Muscle layer of colon (tissue), 2 donors: ENCODE measurements around the gene C2orf81.

Experiments
- H3K27ac ChIP-seq: one replicate; pipeline ENCODE4 v1.7.0; 2013; ENCODE audit warnings: low read depth, mild to moderate bottlenecking, low read length, moderate library complexity
- H3K27me3 ChIP-seq, 2 donors: one replicate each; pipeline ENCODE4 v1.7.0; 2013; ENCODE audit warnings: low read length in 2 of 2, mild to moderate bottlenecking in 2 of 2; ENCODE audit not compliant: insufficient read depth in 2 of 2, control insufficient read depth in 1 of 2
- H3K36me3 ChIP-seq: one replicate; pipeline ENCODE4 v1.7.0; 2013; ENCODE audit warnings: mild to moderate bottlenecking, low read length; ENCODE audit not compliant: insufficient read depth
- H3K4me1 ChIP-seq: one replicate; pipeline ENCODE4 v1.7.0; 2013; ENCODE audit warnings: mild to moderate bottlenecking, low read length; ENCODE audit not compliant: insufficient read depth
- H3K4me3 ChIP-seq, 2 donors: one replicate each; pipeline ENCODE4 v1.7.0; 2013; ENCODE audit warnings: low read length in 2 of 2, low read depth in 1 of 2, mild to moderate bottlenecking in 1 of 2, moderate library complexity in 1 of 2
- H3K9ac ChIP-seq: one replicate; pipeline ENCODE4 v1.7.0; 2013; ENCODE audit warnings: low read length
- H3K9me3 ChIP-seq: one replicate; pipeline ENCODE4 v1.7.0; 2013; ENCODE audit warnings: mild to moderate bottlenecking, low read length
- donor health status: abdominal sarcoma.
- donor health status: Adenocarcinoma of cecum.

C2orf81 gene

DNA sequence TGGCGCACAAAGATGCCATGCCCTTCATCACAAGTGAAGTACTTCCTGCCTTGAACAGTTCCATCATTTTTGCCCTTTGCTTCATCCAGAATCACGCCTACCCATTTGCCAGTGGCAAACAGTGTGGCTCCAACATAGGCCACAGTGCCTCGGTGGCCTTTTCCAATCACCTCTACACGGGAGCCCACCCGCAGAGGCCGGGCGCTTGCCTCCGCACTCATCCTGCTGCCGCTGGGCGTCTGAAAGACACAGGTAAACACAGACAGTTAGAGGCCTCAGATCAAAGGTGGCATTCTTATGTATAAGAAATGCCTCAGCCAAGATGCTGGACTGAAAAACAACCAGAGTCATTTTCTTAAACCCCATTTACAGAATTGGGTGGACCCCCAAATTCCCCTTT, 43.4 kb downstream of the C2orf81 start:
- H3K4me3 ChIP-seq, result no peak overlapping the region
- no peak overlapping the region for H3K27ac ChIP-seq
- H3K27me3 ChIP-seq, result no peaks in the 10 kb centered on the region
- H3K36me3 ChIP-seq, result peaks cover 25% of the 10 kb centered on the region
- no peaks in the 10 kb centered on the region for H3K9me3 ChIP-seq
- no peak overlapping the region for H3K9ac ChIP-seq
- H3K4me1 ChIP-seq, result peaks cover 47% of the 10 kb centered on the region

- Histone ChIP-seq H3K36me3 (peaks cover 34% of the 10 kb centered on the region), H3K9me3 (no peaks in the 10 kb centered on the region), H3K4me3 (no peak overlapping the region), H3K27me3 (no peaks in the 10 kb centered on the region), H3K27ac (no peak overlapping the region), H3K9ac (no peak overlapping the region), H3K4me1 (peaks cover 37% of the 10 kb centered on the region)
Observed at GRCh38 chr2:74375838-74376237, 45.6 kb downstream of the C2orf81 start.

DNA sequence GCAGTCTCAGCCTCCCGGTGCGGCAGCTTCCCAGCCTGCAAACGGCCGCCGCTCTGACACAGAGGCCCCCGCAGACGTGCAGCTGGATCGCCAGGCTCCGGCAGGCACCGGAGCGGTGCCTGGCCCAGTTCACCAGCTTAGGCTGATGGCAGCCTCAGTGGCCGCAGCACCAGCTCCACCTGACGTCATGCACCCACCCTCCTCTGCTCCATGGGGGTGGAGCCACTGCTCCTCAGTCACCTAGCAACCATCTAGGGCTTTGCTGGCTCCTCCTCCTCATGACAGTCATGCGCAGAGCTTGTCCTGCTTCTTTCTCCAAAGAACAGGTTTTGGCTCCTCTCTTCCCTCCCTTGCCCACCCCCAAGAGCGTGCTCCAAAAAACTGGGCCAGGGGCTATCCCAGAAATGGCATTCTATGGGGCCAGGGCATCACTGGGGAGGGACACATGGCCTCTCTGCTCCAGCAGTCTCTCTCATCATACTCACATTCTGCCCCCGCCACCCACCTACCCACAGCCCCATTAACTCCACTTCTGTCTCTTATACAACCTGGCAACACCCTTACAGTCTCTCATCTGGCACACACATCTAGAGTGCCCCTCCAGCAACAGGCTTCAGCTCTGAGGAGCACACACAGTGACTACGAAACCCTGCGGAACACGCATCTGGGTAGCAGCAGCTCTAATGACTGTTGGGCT, 46.8 kb downstream of the C2orf81 start:
- no peak overlapping the region for H3K9ac ChIP-seq
- H3K36me3 ChIP-seq, result peaks cover 46% of the 10 kb centered on the region
- H3K9me3 ChIP-seq, result no peaks in the 10 kb centered on the region
- no peak overlapping the region for H3K27ac ChIP-seq
- H3K27me3 ChIP-seq, result no peaks in the 10 kb centered on the region
- peak overlapping the region; percentile 9 to 48 for H3K4me3 ChIP-seq
- peaks cover 27% of the 10 kb centered on the region for H3K4me1 ChIP-seq

DNA sequence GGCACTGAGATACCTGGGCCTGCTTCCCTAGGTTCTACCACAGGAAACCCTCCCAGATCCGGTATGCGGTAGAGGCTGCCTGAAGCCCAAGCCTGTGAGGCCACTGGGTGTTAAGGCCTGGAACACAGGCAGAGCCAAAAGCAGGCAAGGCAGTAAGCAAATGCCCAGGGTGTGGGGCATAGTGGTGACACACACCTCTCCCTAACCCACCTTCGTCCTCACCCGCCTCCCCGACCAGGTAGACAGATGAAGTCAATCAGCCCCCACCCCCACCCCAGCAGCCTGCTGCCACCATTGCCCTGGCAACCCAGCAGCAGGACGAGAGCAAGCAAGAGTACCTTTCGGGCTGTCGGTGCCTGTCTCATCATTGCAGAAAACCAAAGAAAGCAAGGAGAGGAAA, 47.4 kb downstream of the C2orf81 start:
- H3K9ac ChIP-seq, result no peak overlapping the region
- no peaks in the 10 kb centered on the region for H3K27me3 ChIP-seq
- peaks cover 53% of the 10 kb centered on the region for H3K36me3 ChIP-seq
- peak overlapping the region; percentile 9 to 48 for H3K4me3 ChIP-seq
- no peak overlapping the region for H3K27ac ChIP-seq
- H3K9me3 ChIP-seq, result no peaks in the 10 kb centered on the region
- H3K4me1 ChIP-seq, result peaks cover 20% of the 10 kb centered on the region

DNA sequence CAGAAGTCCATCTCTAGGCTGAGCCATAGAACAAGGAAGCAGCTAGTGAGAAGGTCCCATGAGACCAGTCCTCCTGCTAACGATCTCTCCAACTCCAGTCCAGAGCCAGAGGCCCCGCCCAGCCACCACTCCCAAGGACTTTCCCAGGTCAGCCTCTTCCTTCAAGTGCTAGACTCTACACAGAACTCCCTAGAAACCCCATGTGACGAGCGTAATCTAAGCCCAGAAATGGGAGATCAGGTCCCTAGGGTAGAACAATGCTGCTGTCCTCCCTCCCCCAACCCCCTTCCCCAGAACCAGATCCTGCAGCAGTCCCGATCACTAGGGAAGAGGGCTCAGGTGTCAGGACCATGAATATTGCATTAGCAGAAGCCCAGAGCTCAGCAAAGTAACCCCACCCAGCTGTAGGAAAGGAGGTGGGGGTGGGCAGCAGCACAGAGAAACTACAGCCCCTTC, 48.2 kb downstream of the C2orf81 start:
- Histone ChIP-seq H3K9ac (no peak overlapping the region), H3K36me3 (peaks cover 60% of the 10 kb centered on the region), H3K27ac (no peak overlapping the region)

DNA sequence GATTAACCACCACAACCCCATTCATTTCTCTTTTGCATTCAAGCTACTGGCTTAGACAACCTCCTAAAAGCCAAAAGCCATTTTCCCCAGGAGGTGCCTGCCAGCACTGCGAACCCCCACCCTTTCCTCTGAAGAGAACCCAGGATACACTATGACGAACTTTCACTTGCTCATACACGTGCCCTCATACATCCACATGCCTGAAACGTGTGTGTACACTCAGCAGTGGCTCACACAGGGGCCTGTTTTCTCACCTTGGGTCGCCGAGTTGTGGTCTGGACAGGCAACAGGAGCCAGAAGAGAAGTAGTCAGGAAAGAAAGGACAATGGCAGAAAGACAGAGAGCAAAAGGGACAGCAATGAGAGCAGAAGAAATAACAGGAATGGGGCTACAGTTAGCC, 48.7 kb downstream of the C2orf81 start:
- Histone ChIP-seq H3K9me3 (no peaks in the 10 kb centered on the region), H3K36me3 (peaks cover 62% of the 10 kb centered on the region), H3K4me3 (no peak overlapping the region), H3K4me1 (peaks cover 16% of the 10 kb centered on the region), H3K9ac (no peak overlapping the region), H3K27me3 (no peaks in the 10 kb centered on the region), H3K27ac (no peak overlapping the region)

More for the DNA sequence above, 48.2 kb downstream of the C2orf81 start:
- Histone ChIP-seq H3K4me3 (no peak overlapping the region), H3K4me1 (peaks cover 16% of the 10 kb centered on the region), H3K9me3 (no peaks in the 10 kb centered on the region), H3K27me3 (no peaks in the 10 kb centered on the region)

GRCh38 chr2:74371421-74371820, 50.0 kb downstream of the C2orf81 start:
- Histone ChIP-seq H3K9me3 (no peaks in the 10 kb centered on the region), H3K4me1 (peaks cover 16% of the 10 kb centered on the region)

DNA sequence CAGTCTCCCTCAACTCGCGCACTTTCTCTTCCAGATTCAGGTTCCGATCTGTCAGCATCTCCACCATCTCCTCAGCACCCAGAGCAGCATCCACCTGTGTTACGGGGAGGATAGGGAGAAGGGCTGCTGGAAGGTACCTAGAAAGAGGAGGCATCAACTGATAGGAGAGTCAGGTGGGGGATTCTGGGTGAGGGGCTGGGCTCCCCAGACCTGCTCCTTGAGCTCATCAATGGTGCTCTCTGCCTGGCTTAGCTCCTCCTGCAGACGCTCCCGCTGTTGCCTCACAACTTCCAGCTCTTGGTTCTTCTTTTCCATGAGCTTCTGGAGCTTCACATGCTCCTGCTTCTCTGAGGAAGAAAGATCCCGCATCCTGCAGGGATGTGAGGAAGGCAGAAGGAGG, 51.4 kb downstream of the C2orf81 start:
- Histone ChIP-seq H3K9me3 (no peaks in the 10 kb centered on the region), H3K9ac (no peak overlapping the region), H3K27me3 (no peaks in the 10 kb centered on the region), H3K27ac (no peak overlapping the region), H3K4me1 (peaks cover 16% of the 10 kb centered on the region), H3K4me3 (no peak overlapping the region), H3K36me3 (peaks cover 68% of the 10 kb centered on the region)

More at GRCh38 chr2:74371421-74371820, 50.0 kb downstream of the C2orf81 start:
- H3K9ac ChIP-seq, result no peak overlapping the region
- no peaks in the 10 kb centered on the region for H3K27me3 ChIP-seq
- peaks cover 62% of the 10 kb centered on the region for H3K36me3 ChIP-seq
- no peak overlapping the region for H3K27ac ChIP-seq
- H3K4me3 ChIP-seq, result no peak overlapping the region

DNA sequence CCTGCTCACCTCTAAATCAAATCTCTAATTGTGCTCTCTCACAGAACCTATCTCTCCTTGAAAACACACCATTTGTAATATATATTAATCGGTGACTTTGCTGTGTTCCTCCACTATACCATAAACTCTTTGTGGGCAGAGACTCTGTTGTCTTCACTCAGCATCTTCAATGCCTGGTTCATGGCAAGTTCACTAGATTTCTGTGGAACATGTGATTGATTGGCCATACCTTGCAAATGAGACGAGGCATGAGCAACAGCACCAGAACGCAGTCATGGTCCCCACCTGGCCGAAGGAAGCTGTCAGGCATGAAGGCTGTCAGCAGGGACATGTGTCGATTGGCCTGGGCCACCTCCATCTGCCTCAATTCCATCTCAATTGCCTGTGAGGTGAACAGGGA, 52.9 kb downstream of the C2orf81 start:
- Histone ChIP-seq H3K27ac (no peak overlapping the region), H3K9me3 (no peaks in the 10 kb centered on the region), H3K4me3 (no peak overlapping the region), H3K27me3 (no peaks in the 10 kb centered on the region), H3K9ac (no peak overlapping the region), H3K4me1 (peaks cover 5% of the 10 kb centered on the region), H3K36me3 (peaks cover 82% of the 10 kb centered on the region)

- H3K9me3 ChIP-seq, result no peaks in the 10 kb centered on the region
- H3K4me1 ChIP-seq, result no peaks in the 10 kb centered on the region
- H3K4me3 ChIP-seq, result no peak overlapping the region
- peaks cover 89% of the 10 kb centered on the region for H3K36me3 ChIP-seq
- no peak overlapping the region for H3K27ac ChIP-seq
- no peaks in the 10 kb centered on the region for H3K27me3 ChIP-seq
- H3K9ac ChIP-seq, result no peak overlapping the region
Observed at GRCh38 chr2:74367789-74368188, 53.6 kb downstream of the C2orf81 start.

DNA sequence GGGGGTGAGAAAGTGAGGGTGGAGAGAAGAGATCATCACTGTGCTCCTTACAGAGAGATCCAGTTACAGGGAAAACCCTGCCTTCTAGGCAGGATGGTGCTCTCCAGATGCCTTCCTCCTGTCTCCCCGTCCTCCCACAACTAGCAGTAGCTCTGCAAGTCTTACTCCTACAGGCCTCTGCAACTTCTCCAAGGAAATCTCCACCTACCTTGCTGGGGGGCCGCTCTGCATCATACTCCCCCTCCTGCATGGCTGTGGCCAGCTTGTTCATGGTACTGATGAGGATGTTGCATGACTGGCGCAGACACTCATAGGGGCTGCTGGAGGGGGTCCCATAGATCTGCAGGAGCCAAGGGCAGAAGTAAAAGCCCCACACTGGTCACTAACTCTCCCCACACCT, 55.4 kb downstream of the C2orf81 start:
- Histone ChIP-seq H3K4me3 (no peak overlapping the region), H3K9ac (no peak overlapping the region), H3K27me3 (no peaks in the 10 kb centered on the region), H3K9me3 (no peaks in the 10 kb centered on the region), H3K27ac (no peak overlapping the region), H3K36me3 (peaks cover 100% of the 10 kb centered on the region), H3K4me1 (no peaks in the 10 kb centered on the region)
